GM12891 (cell line): ENCODE measurements around the gene GAN.

Experiments
- DNase-seq: peaks from one replicate; pipeline ENCODE4 v3.0.0; 2011; ENCODE audit warnings: low spot score; ENCODE audit not compliant: insufficient read length
- FAIRE-seq: peaks from 2 replicates; lab custom pipeline; 2011; peaks lifted over from hg19 to GRCh38; lab: Jason Lieb, UNC
- PAX5 ChIP-seq: IDR thresholded peaks from 2 replicates; pipeline ENCODE4 v1.6.1; 2011; ENCODE audit warnings: low read length, moderate library complexity, mild to moderate bottlenecking; ENCODE audit not compliant: insufficient read depth, severe bottlenecking
- POLR2A ChIP-seq: IDR thresholded peaks from 2 replicates; pipeline ENCODE4 v1.6.1; 2011; ENCODE audit warnings: low read depth, low read length, control low read depth
- POLR2AphosphoS5 ChIP-seq: IDR thresholded peaks from 2 replicates; pipeline ENCODE4 v1.6.1; 2011; ENCODE audit warnings: low read depth, low read length, control low read depth
- POU2F2 ChIP-seq: IDR thresholded peaks from 2 replicates; pipeline ENCODE4 v1.6.1; 2011; ENCODE audit warnings: low read depth, mild to moderate bottlenecking, control low read depth, low read length, moderate library complexity
- SPI1 ChIP-seq: IDR thresholded peaks from 2 replicates; pipeline ENCODE4 v1.6.1; 2011; ENCODE audit warnings: low read depth, low read length, control low read depth
- TAF1 ChIP-seq: IDR thresholded peaks from 2 replicates; pipeline ENCODE4 v1.6.1; 2011; ENCODE audit warnings: low read depth, low read length, control low read depth

Gene GAN

DNA sequence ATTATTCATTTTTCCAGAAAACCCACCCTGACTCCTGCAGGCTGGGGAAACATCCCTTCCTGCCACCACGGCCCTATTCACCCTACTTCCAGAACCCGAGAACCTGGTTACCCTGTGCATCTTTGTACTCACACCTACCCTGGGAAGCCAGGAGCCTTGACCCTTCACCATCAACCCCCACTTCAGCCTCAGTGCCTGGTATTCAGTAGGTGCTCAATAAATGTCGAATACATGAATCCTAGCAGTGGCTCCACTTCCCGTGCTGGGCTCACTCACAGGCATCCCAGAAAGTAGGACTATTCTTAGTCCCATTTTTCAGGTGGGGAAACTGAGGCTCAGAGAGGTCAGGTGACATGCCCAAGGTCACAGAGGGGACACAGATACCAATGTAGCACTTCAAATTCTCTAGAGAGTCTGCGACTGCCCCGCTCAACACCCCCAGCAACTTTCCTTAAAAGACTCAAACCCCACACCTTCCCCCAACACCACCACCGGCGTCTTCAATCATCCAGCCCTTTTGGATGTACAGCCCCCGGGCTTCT, 93.7 kb downstream of the GAN start:
- FAIRE-seq, result no peak
- TF ChIP-seq POU2F2 (no peak), SPI1 (no peak), PAX5 (no peak), POLR2A (no peak)
- DNase-seq, result no peak

DNA sequence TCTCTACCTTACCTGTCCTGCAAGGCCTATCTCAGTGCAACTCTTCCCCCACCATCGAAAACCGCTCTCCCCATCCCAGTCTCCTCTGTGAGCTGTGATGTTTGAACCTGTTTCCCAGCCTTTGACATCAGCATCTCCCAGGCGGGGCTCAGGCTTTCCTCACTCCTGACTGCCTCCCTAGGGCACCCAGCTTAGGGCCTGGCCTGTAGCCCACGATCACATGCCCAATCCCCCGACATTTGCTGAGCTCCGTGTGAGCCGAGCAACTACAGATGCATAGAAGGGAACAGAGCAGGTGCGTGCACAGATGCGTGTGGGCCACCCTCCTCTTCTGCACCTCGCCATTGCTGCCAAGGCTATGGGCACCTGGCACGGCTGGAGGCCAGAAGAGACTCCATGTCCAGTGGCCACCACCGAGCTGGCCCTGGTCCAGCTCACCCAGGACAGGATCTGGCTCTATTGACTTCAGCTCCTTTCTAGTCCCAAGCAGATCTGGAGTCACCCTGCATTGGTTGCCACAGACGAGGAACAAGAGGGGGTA, 94.3 kb downstream of the GAN start:
- no peak for FAIRE-seq

DNA sequence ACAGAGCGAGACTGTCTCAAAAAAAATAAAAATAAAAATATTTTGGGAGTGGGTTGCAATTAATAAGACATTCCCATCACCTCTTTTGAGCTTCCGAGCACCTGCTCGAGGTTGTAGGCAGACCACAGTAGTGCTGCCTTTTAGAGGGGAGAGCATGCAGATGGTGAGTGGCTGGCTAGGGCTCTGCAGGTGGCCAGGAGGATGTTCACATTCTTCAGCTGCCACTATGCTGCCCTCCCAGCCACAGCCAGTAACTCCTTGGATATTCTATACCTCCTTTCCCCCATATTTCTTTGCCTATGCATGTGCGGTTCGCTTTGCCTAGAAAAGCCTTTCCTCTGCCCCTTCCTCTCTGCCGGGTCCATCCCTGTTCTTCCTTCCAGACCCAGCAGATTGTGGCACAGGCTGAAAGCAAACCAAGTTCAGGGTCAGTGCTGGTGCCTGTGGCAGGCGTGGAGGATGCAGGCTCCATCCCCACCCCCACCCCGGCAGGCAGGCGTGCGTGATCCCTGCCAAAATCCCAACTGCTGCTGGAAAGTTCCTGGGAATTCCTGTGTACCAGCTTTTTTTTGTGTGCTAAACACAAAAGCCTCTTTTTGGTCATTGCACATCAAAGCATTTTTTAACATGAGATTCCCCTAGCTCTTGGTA, 96.0 kb downstream of the GAN start:
- TF ChIP-seq SPI1 (no peak), POLR2AphosphoS5 (no peak), TAF1 (no peak), PAX5 (no peak), POU2F2 (no peak), POLR2A (no peak)
- DNase-seq (no peak), FAIRE-seq (no peak)

More for the DNA sequence above, 94.3 kb downstream of the GAN start:
- no peak for DNase-seq
- no peak for TF ChIP-seq SPI1
- TF ChIP-seq PAX5, result no peak
- no peak for TF ChIP-seq POLR2A
- TF ChIP-seq POU2F2, result no peak
- TF ChIP-seq POLR2AphosphoS5, result no peak
- no peak for TF ChIP-seq TAF1

DNA sequence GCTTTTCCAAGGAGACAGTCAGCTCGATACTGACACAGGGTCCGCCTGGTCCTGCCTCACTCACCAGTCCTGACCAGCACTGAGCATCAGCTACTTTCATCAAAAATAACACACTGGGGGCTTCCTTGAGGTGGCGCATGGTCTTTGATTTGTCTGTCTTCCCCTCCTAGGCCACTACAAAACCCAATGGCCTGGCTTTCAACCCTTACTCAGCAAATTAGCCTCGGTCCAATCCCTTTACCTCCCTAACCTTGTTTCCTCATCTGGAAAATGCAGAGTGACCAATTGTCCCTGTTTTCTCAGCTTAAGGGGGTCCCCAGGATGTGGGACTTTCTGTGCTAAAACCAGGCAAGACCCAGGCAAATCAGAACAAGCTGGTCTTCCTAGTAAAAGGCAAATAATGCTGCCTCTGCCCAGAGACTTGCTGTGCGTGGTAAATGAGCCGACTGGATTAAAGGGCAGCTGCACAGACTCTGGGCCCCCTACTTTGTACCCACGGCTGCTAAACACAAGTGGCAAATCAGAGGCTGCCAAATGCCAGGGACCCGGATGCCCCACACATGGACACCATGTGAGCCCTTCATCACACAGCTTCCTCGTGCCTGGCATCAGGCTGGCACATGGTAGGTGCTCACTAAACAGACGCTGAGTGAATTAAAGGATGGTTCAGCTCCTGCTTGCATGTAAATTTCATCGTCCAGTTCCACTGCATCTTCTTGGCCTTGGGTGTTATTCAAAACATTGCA, 98.7 kb downstream of the GAN start:
- no peak for TF ChIP-seq POU2F2
- TF ChIP-seq SPI1, result no peak
- no peak for TF ChIP-seq POLR2A
- no peak for TF ChIP-seq POLR2AphosphoS5
- TF ChIP-seq PAX5, result no peak
- no peak for TF ChIP-seq TAF1
- no peak for FAIRE-seq
- DNase-seq, result no peak

DNA sequence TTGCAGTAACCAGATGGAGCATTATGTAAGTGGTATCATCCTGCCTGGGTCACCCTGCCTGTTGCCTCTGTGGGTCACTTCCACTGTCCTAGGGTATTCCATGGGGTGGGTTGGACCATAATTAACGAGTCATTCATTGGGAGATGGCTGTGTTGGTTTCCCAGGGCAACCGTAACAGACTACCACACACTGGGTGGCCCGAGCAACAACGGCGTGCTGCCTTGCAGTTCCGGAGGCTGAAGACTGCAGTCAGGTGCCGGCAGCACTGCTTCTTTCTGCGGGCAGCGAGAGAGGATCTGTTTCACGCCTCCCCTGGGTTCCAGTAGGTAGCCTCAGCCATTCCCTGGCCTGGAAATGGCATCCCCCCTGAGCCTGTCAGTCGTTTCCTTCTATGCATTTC, 101.0 kb downstream of the GAN start:
- DNase-seq (no peak), FAIRE-seq (no peak)
- TF ChIP-seq SPI1 (no peak), POLR2A (no peak), POLR2AphosphoS5 (no peak), POU2F2 (no peak), PAX5 (no peak), TAF1 (no peak)

DNA sequence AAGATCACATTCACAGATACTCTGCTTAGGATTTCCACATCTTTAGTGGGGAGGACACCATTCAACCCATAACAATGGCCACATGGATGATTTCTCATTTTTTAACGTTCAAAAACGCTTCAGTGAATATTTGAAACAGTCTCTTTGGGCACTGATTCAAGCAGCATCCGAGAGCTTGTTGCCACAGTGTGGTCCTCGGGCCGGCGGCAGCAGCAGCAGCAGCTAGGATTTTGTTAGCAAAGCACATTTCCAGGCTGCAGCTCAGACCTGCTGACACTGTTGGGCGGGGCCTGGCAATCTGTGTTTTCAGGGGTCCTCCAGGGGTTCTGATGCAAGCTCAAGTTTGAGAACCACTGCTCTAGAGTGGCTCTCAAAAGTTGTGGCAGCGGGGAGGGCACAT, 102.0 kb downstream of the GAN start:
- no peak for TF ChIP-seq TAF1
- TF ChIP-seq POU2F2, result no peak
- TF ChIP-seq POLR2AphosphoS5, result no peak
- no peak for TF ChIP-seq POLR2A
- TF ChIP-seq PAX5, result no peak
- no peak for TF ChIP-seq SPI1
- FAIRE-seq, result no peak

DNA sequence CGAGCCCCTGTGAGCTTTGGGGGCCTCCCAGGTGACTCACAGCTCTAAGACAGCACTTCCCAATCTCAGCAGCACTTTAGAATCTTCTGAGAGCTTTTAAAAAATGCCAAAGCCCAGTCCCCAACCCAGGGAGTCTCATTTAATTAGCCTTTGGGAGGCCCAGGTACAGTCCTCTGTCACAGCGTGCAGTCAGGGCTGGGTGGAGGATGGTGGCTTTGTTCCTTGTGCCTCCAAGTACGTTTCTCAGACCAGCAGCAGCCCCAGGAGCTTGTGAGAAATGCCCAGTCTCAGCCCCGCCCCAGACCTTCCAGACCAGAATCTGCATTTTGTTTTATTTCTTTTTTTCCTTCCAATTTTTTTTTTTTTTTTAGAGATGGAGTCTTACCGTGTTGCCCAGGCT, 102.4 kb downstream of the GAN start:
- no peak for DNase-seq
- no peak for TF ChIP-seq PAX5
- TF ChIP-seq POLR2AphosphoS5, result no peak
- no peak for TF ChIP-seq SPI1
- TF ChIP-seq TAF1, result no peak
- no peak for TF ChIP-seq POLR2A
- TF ChIP-seq POU2F2, result no peak
- no peak for FAIRE-seq

More for the DNA sequence above, 102.0 kb downstream of the GAN start:
- no peak for DNase-seq

DNA sequence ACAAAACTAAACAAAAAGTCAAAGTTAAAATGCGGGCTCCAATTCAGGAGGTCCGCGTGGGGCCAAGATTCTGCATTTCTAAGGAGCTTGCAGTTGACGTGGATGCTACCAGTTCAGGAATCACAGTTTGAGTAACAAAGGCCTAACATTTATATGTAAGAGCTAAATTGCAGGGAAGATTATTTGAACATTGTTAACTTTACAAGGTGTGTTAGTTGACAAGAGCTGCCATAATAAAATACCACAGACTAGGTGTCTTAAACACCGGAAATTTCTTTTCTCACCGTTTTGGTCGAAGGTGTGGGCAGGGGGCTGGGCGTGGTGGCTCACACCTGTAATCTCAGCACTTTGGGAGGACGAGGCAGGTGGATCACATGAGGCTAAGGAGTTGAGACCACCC, 105.0 kb downstream of the GAN start:
- no peak for TF ChIP-seq POLR2A
- TF ChIP-seq PAX5, result no peak
- no peak for TF ChIP-seq TAF1
- TF ChIP-seq SPI1, result no peak
- no peak for TF ChIP-seq POU2F2
- TF ChIP-seq POLR2AphosphoS5, result no peak
- DNase-seq (no peak), FAIRE-seq (no peak)

DNA sequence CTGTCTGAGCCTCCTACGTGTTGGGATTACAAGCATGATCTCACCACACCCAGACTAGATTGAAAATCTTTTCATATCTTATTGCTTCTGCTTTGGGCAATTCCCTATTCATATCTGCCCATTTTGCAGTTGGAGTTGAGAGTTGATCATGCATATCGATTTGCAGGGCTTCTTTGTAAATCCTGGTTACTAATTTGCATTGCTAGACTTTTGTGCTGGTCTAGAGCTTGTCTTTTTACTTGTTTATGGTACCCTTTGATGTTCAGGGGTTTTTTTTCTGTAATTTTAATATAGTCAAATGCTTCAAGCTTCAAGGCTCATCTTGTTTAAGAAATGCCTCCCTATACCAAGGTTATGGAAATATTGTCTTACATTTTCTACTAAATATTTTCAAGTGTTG, 106.4 kb downstream of the GAN start:
- DNase-seq (no peak), FAIRE-seq (no peak)
- TF ChIP-seq POU2F2, result no peak
- no peak for TF ChIP-seq POLR2AphosphoS5
- TF ChIP-seq SPI1, result no peak
- no peak for TF ChIP-seq TAF1
- TF ChIP-seq PAX5, result no peak
- TF ChIP-seq POLR2A, result no peak
